Adrenal gland (tissue), 12 donors: ENCODE data around the gene HOXD8. TPM values are rescaled to one million over a fixed set of nuclear protein-coding genes. Genes with fewer than 3 reads are reported as not detected.

ENCODE experiments used
- DNase-seq, 7 donors: peaks; one replicate each; pipeline ENCODE4 v3.0.0-alpha.2; 2019 to 2020
- H3K27ac ChIP-seq, 5 donors: fragments of 200-600 bp; sonication (generic) in 4 of 5; 1 replicate in 3 of 5; 2 replicates in 2 of 5; pipeline versions ENCODE4 v1.5.1 to v1.8.0; 2016 to 2020; ENCODE audit warnings: mild to moderate bottlenecking in 1 of 5
- H3K27me3 ChIP-seq: fragments of 200-600 bp; 2 replicates; pipeline ENCODE4 v1.8.0; 2021
- H3K36me3 ChIP-seq, 2 donors: fragments of 200-600 bp; replicated peaks in 1 of 2; 1 replicate in 1 of 2; 2 replicates in 1 of 2; pipeline versions ENCODE4 v1.5.1 to v1.8.0; 2018 to 2022
- H3K4me1 ChIP-seq, 2 donors: fragments of 200-600 bp; replicated peaks in 1 of 2; 1 replicate in 1 of 2; 2 replicates in 1 of 2; pipeline versions ENCODE4 v1.5.1 to v1.8.0; 2018 to 2021
- H3K4me3 ChIP-seq, 4 donors: fragments of 200-600 bp; sonication (generic) in 3 of 4; one replicate each; pipeline ENCODE4 v1.5.1; 2016 to 2018
- H3K9me3 ChIP-seq, 3 donors: fragments of 200-600 bp; sonication (generic) in 1 of 3; replicated peaks in 1 of 3; 1 replicate in 2 of 3; 2 replicates in 1 of 3; pipeline versions ENCODE4 v1.5.1 to v1.8.0; 2016 to 2021
- POLR2A ChIP-seq, 2 donors: fragments of 450-650 bp; IDR thresholded peaks; one replicate each; pipeline ENCODE4 v1.6.1; 2017; ENCODE audit warnings: antibody characterized with exemption in 2 of 2, mild to moderate bottlenecking in 2 of 2, moderate library complexity in 1 of 2
- WGBS, 4 donors: extraction: QIAGEN DNeasy Blood & Tissue Kit in 2 of 4; methylation state at CpG; one replicate each; pipeline versions ENCODE4 v1.1.5 to v1.1.7; 2013 to 2017; 5-methylcytosine and 5-hydroxymethylcytosine counted together
- intact Hi-C, 2 donors: fragments of 100-400 bp; cut with DNase I; formaldehyde crosslinking; loops; one replicate each; pipeline versions ENCODE4 v1.14.1 to v1.15.0; 2022 to 2023
- polyA plus RNA-seq, 3 donors: library from polyadenylated mRNA; stranded (reverse); fragments of 200-250 nt in 2 of 3; fragments of 350-450 nt in 1 of 3; fragmentation: Illumina TruSeq in 1 of 3; extraction: RNeasy Lipid Tissue Mini Kit (QIAGEN cat#74804) in 1 of 3; gene quantifications; one replicate each; pipeline ENCODE4 v1.2.3, GENCODE V29; 2013 to 2014
- total RNA-seq, 9 donors: library from RNA; depleted of rRNA in 4 of 9; stranded (reverse); fragments of >200 nt in 4 of 9; fragments of 120-200 nt in 1 of 9; fragmentation: NEBNext Ultra II Directional in 1 of 9; extraction: Animal tissue kit (Norgen Biotek cat#: 25700) in 1 of 9; gene quantifications; one replicate each; pipeline versions ENCODE4 v1.1.0 to v1.2.4, GENCODE V29; 2013 to 2023
- TF ChIP-seq, protein P1 (sequence below), 6 experiments: fragments of 450-650 bp in 4 of 6; fragments of 200-600 bp in 2 of 6; sonication (generic) in 1 of 6; IDR thresholded peaks; 1 replicate in 5 of 6; 2 replicates in 1 of 6; pipeline versions ENCODE4 v1.5.1 to v1.8.0; 2016 to 2021; ENCODE audit warnings: antibody characterized with exemption in 6 of 6, mild to moderate bottlenecking in 2 of 6, moderate library complexity in 1 of 6
- donor health status: healthy with polysubstance abuse.
- donor health status: Bipolar disorder and iron deficiency.
- donor health status: DM: yes; HTN: yes; CAD: no.
- donor health status: DM: no; HTN: no; CAD: no.
- donor health status: DM: no; HTN: no; CAD: no.
- donor health status: DM: yes; HTN: yes; CAD: no.

HOXD8 gene
- total and polyA plus RNA-seq, 12 donors: 11.3 to 46.2 (median 33.3) TPM

- peaks cover 0 to 4% of the 10 kb centered on the region in 2 donors for H3K4me1 ChIP-seq
- intact Hi-C loops: loop anchor here (5.0 to 10.0 kb wide), 2 partner anchors 394 to 397 kb away; no protein-coding TSS in a partner anchor
These were observed 48.1 kb upstream of the HOXD8 start for GRCh38 chr2:176081376-176081836.

DNA sequence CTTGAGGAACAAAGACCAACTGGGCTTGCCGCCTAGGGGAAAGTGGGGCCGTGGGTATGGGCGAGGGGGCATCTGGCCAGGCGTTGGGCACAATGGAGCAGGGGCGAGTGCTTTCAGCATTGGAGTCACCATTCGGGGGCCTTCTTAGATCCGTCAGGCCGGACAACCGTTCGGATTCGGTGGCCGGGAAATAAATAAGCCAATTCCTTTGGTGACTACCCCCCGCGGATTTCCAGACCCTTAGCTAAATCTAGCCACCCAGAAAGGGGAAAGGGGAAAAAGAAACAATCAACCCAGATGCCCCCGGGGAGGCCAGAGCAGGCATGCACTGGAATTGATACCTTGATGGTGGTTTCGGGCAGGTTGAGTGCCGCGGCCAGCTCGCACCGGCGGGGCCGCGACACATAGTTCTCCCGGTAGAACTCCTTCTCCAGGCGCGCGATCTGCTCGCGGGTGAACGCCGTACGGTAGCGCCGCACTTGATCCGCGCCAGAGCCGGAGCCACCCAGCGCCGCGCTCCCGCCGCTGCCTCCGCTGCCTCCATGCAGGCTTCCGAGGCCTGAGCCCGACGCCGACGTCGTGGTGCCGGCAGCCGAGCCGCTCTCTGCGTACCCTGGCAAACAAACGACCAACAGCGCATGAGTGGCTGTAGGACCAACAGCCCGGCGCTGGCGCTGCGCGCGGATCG, 47.5 kb upstream of the HOXD8 start:
- Histone ChIP-seq H3K27ac (no peak overlapping the region), H3K9me3 (no peaks in the 10 kb centered on the region), H3K36me3 (no peaks in the 10 kb centered on the region), H3K27me3 (peaks cover 97% of the 10 kb centered on the region), H3K4me3 (no peak overlapping the region), H3K4me1 (peaks cover 0 to 4% of the 10 kb centered on the region in 2 donors)
- TF ChIP-seq POLR2A (IDR thresholded peaks at IDR 0.05): no peak
- TF ChIP-seq, protein P1, sequence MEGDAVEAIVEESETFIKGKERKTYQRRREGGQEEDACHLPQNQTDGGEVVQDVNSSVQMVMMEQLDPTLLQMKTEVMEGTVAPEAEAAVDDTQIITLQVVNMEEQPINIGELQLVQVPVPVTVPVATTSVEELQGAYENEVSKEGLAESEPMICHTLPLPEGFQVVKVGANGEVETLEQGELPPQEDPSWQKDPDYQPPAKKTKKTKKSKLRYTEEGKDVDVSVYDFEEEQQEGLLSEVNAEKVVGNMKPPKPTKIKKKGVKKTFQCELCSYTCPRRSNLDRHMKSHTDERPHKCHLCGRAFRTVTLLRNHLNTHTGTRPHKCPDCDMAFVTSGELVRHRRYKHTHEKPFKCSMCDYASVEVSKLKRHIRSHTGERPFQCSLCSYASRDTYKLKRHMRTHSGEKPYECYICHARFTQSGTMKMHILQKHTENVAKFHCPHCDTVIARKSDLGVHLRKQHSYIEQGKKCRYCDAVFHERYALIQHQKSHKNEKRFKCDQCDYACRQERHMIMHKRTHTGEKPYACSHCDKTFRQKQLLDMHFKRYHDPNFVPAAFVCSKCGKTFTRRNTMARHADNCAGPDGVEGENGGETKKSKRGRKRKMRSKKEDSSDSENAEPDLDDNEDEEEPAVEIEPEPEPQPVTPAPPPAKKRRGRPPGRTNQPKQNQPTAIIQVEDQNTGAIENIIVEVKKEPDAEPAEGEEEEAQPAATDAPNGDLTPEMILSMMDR (IDR thresholded peaks at IDR 0.05): no peak
- intact Hi-C loops: loop anchor here (5.0 to 10.0 kb wide), 2 partner anchors 395 to 397 kb away; no protein-coding TSS in a partner anchor
- peak in 1 of 7 donors; percentile 20 for DNase-seq
- WGBS, 4 donors: 10 to 13% (median 11%) methylated on average over 17 to 62 of the region's 62 CpGs

More at GRCh38 chr2:176081376-176081836, 48.1 kb upstream of the HOXD8 start:
- H3K27ac ChIP-seq: no peak overlapping the region
- no peak overlapping the region for H3K4me3 ChIP-seq
- no peak for DNase-seq
- no peaks in the 10 kb centered on the region for H3K36me3 ChIP-seq
- TF ChIP-seq POLR2A (IDR thresholded peaks at IDR 0.05): no peak
- 8 to 15% (median 13%) methylated on average over 17 of the region's 17 CpGs for WGBS, 4 donors
- no peaks in the 10 kb centered on the region for H3K9me3 ChIP-seq
- peaks cover 97% of the 10 kb centered on the region for H3K27me3 ChIP-seq

- Histone ChIP-seq H3K4me1 (peaks cover 0 to 4% of the 10 kb centered on the region in 2 donors), H3K4me3 (no peak overlapping the region), H3K9me3 (no peaks in the 10 kb centered on the region), H3K27me3 (peaks cover 97% of the 10 kb centered on the region), H3K36me3 (no peaks in the 10 kb centered on the region), H3K27ac (no peak overlapping the region)
- WGBS, 4 donors: 11 to 18% (median 16%) methylated on average over 10 of the region's 10 CpGs
- TF ChIP-seq, protein P1 (IDR thresholded peaks at IDR 0.05): no peak
- TF ChIP-seq POLR2A (IDR thresholded peaks at IDR 0.05): no peak
- DNase-seq: no peak
- intact Hi-C loops: loop anchor here (5.0 to 10.0 kb wide), 2 partner anchors 395 to 398 kb away; no protein-coding TSS in a partner anchor
These were observed 47.0 kb upstream of the HOXD8 start for GRCh38 chr2:176082525-176082823.

- Histone ChIP-seq H3K27me3 (peaks cover 97% of the 10 kb centered on the region), H3K36me3 (no peaks in the 10 kb centered on the region), H3K9me3 (no peaks in the 10 kb centered on the region), H3K4me3 (no peak overlapping the region), H3K4me1 (peaks cover under 1 to 7% of the 10 kb centered on the region in 2 donors), H3K27ac (no peak overlapping the region)
- TF ChIP-seq, protein P1 (IDR thresholded peaks at IDR 0.05): no peak
- no peak for TF ChIP-seq POLR2A (IDR thresholded peaks at IDR 0.05)
- 5 to 9% (median 8%) methylated on average over 17 to 66 of the region's 66 CpGs for WGBS, 4 donors
- intact Hi-C loops: loop anchor here (5.0 to 10.0 kb wide), 2 partner anchors 396 to 398 kb away; no protein-coding TSS in a partner anchor
- peak in 1 of 7 donors; percentile 37 for DNase-seq
These were observed 46.4 kb upstream of the HOXD8 start for GRCh38 chr2:176082824-176083751.
